IgD-negative memory B cell (primary cell): ENCODE measurements around the gene SH3GL1. TPM values are rescaled to one million over a fixed set of nuclear protein-coding genes. Genes with fewer than 3 reads are reported as not detected.

Experiments
- H3K27ac Mint-ChIP-seq, 3 donors: one replicate each; pipeline ENCODE4 v1.8.0; 2020 to 2022; ENCODE audit warnings: mild to moderate bottlenecking in 3 of 3, mixed read lengths in 3 of 3, moderate library complexity in 1 of 3
- H3K27me3 Mint-ChIP-seq: one replicate; pipeline ENCODE4 v1.8.0; 2021; ENCODE audit warnings: mixed read lengths
- H3K36me3 Mint-ChIP-seq: one replicate; pipeline ENCODE4 v1.8.0; 2020; ENCODE audit warnings: mild to moderate bottlenecking, mixed read lengths
- H3K4me1 Mint-ChIP-seq, 3 donors: one replicate each; pipeline ENCODE4 v1.8.0; 2020 to 2022; ENCODE audit warnings: mixed read lengths in 3 of 3, mild to moderate bottlenecking in 1 of 3
- H3K4me3 Mint-ChIP-seq, 4 donors: one replicate each; pipeline ENCODE4 v1.8.0; 2020 to 2022; ENCODE audit warnings: mild to moderate bottlenecking in 4 of 4, mixed read lengths in 4 of 4, moderate library complexity in 3 of 4
- H3K9me3 Mint-ChIP-seq, 3 donors: one replicate each; pipeline ENCODE4 v1.8.0; 2020 to 2021; ENCODE audit warnings: mixed read lengths in 3 of 3, mild to moderate bottlenecking in 1 of 3
- polyA plus RNA-seq: library from polyadenylated mRNA; unstranded; fragments of 300-500 nt; fragmentation: Illumina TruSeq; gene quantifications from one replicate; pipeline ENCODE4 v1.2.3, GENCODE V29; 2021

The SH3GL1 gene
- polyA plus RNA-seq, 1 donor from 2014 or later = 23.7 TPM

DNA sequence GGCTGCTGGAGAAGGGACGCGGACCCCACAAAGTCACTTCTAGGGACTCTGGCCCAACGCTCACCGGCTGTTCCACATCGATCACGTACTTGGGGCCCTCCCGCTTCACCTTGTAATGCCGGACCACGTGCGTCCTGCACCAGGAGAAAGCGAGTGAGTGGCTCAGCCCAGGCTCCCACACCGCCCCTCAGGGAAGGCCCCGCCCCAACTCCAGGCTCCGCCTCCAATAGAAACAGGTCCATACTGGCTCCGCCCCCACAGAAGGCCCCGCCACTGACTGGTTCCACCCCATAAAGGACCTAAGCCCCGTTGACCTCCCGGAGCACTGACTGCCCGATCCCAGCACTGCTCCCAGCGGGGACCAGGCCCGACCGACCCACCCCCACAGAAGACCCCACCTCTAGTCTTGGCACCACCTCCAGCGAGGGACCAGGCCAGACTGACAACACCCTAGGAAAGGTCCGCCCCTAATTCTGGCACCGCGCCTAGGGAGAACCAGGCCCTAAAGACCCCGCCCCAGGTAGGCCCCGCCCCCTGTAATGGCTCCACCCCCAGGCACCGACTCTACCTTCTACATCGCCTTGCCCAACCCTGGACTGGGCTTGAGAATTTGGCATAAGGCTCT lies 73.0 kb downstream of the SH3GL1 start:
- peak overlapping the region; percentile 16 to 89 (median 87) for H3K4me3 Mint-ChIP-seq
- H3K27me3 Mint-ChIP-seq = peaks cover 8% of the 10 kb centered on the region
- H3K27ac Mint-ChIP-seq = peak overlapping the region in 1 of 3 donors; percentile 96
- peaks cover 6 to 11% (median 11%) of the 10 kb centered on the region in 3 donors for H3K4me1 Mint-ChIP-seq
- H3K36me3 Mint-ChIP-seq = no peaks in the 10 kb centered on the region
- no peaks in the 10 kb centered on the region for H3K9me3 Mint-ChIP-seq

DNA sequence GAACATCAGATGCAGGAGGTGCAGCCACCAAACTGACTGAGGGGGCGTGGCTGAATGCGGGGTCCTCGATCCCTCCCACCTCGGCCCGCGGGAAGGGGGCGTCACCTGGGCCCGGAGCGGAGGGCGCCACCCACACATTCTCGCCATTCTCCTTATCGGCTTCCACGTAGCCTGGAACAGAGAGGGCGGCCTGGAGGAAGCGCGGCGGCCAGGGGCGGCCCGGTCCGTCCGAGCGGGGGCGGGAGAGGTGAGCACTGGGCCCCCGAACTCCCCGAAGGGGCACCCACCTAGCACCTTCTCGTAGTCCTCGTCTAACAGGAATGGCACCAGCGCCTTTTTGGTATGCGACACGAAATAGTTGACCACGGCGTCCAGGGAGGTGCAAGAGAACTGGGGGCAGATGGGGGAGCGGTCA lies 73.5 kb downstream of the SH3GL1 start:
- Mint-ChIP-seq H3K9me3 (no peaks in the 10 kb centered on the region), H3K27ac (peak overlapping the region in 1 of 3 donors; percentile 96), H3K4me1 (peaks cover 6 to 11% (median 11%) of the 10 kb centered on the region in 3 donors), H3K36me3 (no peaks in the 10 kb centered on the region), H3K27me3 (peaks cover 8% of the 10 kb centered on the region), H3K4me3 (peak overlapping the region; percentile 11 to 89 (median 71))

DNA sequence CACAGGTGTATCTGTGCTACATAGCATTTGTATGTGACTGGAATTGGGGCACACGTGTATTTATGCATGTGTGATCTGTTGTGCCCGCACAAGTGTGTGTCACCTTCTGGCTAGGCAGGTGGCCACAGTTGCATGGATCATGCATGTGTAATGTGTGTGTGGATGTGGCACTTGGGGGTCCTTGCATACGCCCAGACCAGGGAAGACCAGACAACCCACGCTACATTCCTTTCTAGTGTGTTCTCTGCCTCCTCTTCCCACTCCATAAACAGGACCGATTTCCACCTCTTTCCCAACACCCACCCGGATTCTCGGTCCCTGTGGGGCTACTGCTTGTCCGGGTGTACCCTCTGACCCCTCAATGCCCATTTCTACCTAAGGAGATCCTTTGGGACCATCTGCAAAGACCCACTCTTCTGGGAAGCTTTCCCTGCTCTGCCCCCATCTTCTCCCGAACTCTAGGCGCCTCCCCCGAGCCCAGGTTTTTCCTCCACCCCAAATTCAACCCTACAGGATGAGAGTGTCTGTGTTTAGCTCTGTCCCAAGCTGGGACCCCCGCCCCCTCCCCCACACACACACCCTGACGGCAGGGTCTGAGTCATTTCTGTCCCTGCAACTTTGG lies 74.0 kb downstream of the SH3GL1 start:
- peaks cover 8% of the 10 kb centered on the region for H3K27me3 Mint-ChIP-seq
- peaks cover 6 to 11% (median 11%) of the 10 kb centered on the region in 3 donors for H3K4me1 Mint-ChIP-seq
- peak overlapping the region in 3 of 4 donors; percentile 11 to 78 (median 55) for H3K4me3 Mint-ChIP-seq
- peak overlapping the region in 1 of 3 donors; percentile 19 for H3K27ac Mint-ChIP-seq
- no peaks in the 10 kb centered on the region for H3K9me3 Mint-ChIP-seq
- no peaks in the 10 kb centered on the region for H3K36me3 Mint-ChIP-seq

GRCh38 chr19:4324228-4324627 lies 76.1 kb downstream of the SH3GL1 start:
- Mint-ChIP-seq H3K4me3 (peak overlapping the region in 1 of 4 donors; percentile 17), H3K4me1 (peaks cover 6 to 11% (median 10%) of the 10 kb centered on the region in 3 donors), H3K36me3 (no peaks in the 10 kb centered on the region), H3K27ac (no peak overlapping the region), H3K9me3 (no peaks in the 10 kb centered on the region), H3K27me3 (peaks cover 8% of the 10 kb centered on the region)

GRCh38 chr19:4323692-4324091 lies 76.7 kb downstream of the SH3GL1 start:
- H3K27ac Mint-ChIP-seq = no peak overlapping the region
- H3K27me3 Mint-ChIP-seq = peaks cover 8% of the 10 kb centered on the region
- no peak overlapping the region for H3K4me3 Mint-ChIP-seq
- H3K36me3 Mint-ChIP-seq = no peaks in the 10 kb centered on the region
- peaks cover 6 to 10% (median 10%) of the 10 kb centered on the region in 3 donors for H3K4me1 Mint-ChIP-seq
- H3K9me3 Mint-ChIP-seq = no peaks in the 10 kb centered on the region

DNA sequence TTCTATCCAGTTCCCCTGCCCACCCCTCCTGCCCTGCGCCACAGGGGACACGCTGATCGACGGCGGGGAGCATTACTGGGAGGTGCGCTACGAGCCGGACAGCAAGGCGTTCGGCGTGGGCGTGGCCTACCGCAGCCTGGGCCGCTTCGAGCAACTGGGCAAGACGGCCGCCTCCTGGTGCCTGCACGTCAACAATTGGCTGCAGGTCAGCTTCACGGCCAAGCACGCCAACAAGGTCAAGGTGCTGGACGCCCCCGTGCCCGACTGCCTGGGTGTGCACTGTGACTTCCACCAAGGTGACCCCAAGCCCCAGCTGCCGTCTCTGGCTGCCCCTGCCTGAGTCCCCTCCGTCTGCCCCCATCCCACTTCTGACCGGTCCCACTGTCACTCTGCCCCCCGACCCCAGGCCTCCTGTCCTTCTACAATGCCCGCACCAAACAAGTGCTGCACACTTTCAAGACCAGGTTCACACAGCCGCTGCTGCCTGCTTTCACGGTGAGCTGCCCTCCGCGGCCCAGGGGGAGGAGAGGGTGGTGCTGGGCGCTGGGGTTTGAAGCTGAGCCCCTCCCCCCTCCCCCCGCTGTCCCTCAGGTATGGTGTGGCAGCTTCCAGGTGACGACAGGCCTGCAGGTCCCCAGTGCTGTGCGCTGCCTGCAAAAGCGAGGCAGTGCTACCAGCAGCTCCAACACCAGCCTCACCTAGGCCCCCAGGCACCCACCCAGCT lies 77.2 kb downstream of the SH3GL1 start:
- Mint-ChIP-seq H3K4me3 (peak overlapping the region in 1 of 4 donors; percentile 49), H3K27ac (no peak overlapping the region), H3K9me3 (no peaks in the 10 kb centered on the region), H3K27me3 (peaks cover 8% of the 10 kb centered on the region), H3K4me1 (peaks cover 5 to 10% (median 6%) of the 10 kb centered on the region in 3 donors), H3K36me3 (no peaks in the 10 kb centered on the region)

GRCh38 chr19:4320419-4320818 lies 79.9 kb downstream of the SH3GL1 start:
- H3K27ac Mint-ChIP-seq = no peak overlapping the region
- H3K27me3 Mint-ChIP-seq = no peaks in the 10 kb centered on the region
- no peaks in the 10 kb centered on the region for H3K9me3 Mint-ChIP-seq
- no peak overlapping the region for H3K4me3 Mint-ChIP-seq
- H3K36me3 Mint-ChIP-seq = no peaks in the 10 kb centered on the region
- H3K4me1 Mint-ChIP-seq = no peaks in the 10 kb centered on the region

DNA sequence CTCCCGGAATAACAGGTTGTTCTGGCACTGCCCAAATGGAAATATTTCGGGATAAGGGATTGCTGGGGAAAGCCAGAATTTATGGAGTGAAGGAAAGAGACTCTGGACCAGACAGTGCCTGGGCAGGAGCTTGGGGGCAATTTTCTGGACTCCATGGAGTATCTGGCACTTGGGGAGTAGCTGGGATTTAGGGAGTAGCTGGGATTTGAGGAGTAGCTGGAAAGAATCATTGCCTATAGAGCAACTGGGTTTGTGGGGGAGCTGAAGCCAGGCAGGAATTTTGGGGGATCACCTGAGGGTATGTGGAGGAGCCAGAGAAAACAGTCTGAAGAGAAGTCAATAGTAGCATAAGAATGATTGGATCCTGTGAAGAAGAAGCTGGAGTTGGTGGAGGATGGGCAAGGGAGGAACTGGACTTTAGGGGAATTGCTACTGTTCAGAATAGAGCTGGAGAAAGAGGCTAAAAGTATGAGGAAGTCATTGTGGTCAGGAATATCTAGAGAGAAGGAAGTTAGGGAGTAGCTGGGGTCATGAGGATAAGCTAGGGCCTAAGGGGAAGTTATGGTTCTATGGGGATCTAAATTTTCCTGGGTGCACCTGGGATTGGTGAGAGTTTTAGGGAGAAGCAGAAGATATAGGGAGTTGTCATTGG lies 81.2 kb downstream of the SH3GL1 start:
- no peaks in the 10 kb centered on the region for H3K27me3 Mint-ChIP-seq
- H3K4me3 Mint-ChIP-seq = no peak overlapping the region
- H3K4me1 Mint-ChIP-seq = no peaks in the 10 kb centered on the region
- no peak overlapping the region for H3K27ac Mint-ChIP-seq
- no peaks in the 10 kb centered on the region for H3K36me3 Mint-ChIP-seq
- no peaks in the 10 kb centered on the region for H3K9me3 Mint-ChIP-seq

- Mint-ChIP-seq H3K36me3 (no peaks in the 10 kb centered on the region), H3K4me1 (no peaks in the 10 kb centered on the region), H3K4me3 (peak overlapping the region in 1 of 4 donors; percentile 47), H3K9me3 (no peaks in the 10 kb centered on the region), H3K27me3 (no peaks in the 10 kb centered on the region), H3K27ac (no peak overlapping the region)
Measured at GRCh38 chr19:4318460-4318859, 81.9 kb downstream of the SH3GL1 start.

DNA sequence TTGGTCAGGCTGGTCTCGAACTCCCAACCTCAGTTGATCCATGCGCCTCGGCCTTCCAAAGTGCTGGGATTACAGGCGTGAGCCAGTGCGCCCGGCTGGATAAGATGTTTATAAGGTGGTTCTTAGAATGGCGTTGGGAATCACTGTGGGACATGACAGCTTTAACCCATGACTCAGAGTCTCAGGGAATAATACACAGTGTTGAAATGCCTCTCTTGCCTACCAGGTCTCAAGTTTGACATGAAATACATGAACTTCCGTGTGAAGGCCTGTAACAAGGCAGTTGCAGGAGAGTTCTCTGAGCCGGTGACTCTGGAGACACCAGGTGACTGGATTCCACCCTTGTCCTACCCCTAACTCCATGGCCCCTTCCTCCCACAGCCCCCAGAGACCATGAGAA lies 83.4 kb downstream of the SH3GL1 start:
- no peak overlapping the region for H3K27ac Mint-ChIP-seq
- no peaks in the 10 kb centered on the region for H3K9me3 Mint-ChIP-seq
- H3K36me3 Mint-ChIP-seq = no peaks in the 10 kb centered on the region
- no peak overlapping the region for H3K4me3 Mint-ChIP-seq
- H3K27me3 Mint-ChIP-seq = no peaks in the 10 kb centered on the region
- H3K4me1 Mint-ChIP-seq = no peaks in the 10 kb centered on the region

DNA sequence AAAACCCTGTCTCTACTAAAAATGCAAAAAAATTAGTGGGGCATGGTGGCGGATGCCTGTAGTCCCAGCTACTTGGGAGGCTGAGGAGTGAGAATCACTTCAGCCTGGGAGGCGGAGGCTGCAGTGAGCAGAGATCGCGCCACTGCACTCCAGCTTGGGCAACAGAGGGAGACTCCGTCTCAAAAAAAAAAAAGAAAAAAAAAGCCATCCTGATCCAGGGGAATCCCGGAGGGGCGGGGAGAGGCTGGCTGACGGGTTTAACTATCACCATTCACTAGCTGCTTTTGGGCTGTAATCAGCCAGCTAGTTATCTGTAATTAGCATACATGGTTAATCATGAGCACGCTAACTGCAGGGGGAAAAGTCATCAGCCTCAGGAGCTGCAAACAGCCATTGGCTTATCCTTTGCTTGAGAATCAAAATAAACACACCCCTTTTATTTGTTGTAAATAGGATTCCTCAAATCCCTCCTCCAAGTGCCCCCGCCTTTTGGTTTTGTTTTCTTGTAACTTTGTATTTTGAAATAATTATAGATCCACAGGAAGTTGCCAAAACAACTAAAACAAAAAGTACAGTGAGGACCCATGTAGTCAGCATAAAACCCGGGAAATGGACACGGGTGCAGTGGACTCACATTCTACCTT lies 86.4 kb downstream of the SH3GL1 start:
- H3K27me3 Mint-ChIP-seq = no peaks in the 10 kb centered on the region
- no peak overlapping the region for H3K4me3 Mint-ChIP-seq
- H3K36me3 Mint-ChIP-seq = no peaks in the 10 kb centered on the region
- no peaks in the 10 kb centered on the region for H3K9me3 Mint-ChIP-seq
- H3K27ac Mint-ChIP-seq = no peak overlapping the region
- no peaks in the 10 kb centered on the region for H3K4me1 Mint-ChIP-seq

Other genes starting within 250 kb of the SH3GL1 start
- gene CREB3L3, start 246.9 kb downstream of the SH3GL1 start, polyA plus RNA-seq = not detected
- gene SIRT6, start 218.0 kb downstream of the SH3GL1 start, polyA plus RNA-seq = 4.8 TPM
- not detected for gene ANKRD24, start 217.9 kb downstream of the SH3GL1 start, polyA plus RNA-seq
- gene EBI3, start 171.0 kb downstream of the SH3GL1 start, polyA plus RNA-seq = 24.2 TPM
- 45.6 TPM for gene YJU2, start 153.5 kb downstream of the SH3GL1 start, polyA plus RNA-seq
- gene SHD, start 121.3 kb downstream of the SH3GL1 start, polyA plus RNA-seq = not detected
- gene TMIGD2, start 98.2 kb downstream of the SH3GL1 start, polyA plus RNA-seq = 1.9 TPM
- 0.58 TPM for gene FSD1, start 95.9 kb downstream of the SH3GL1 start, polyA plus RNA-seq
- gene STAP2, start 61.7 kb downstream of the SH3GL1 start, polyA plus RNA-seq = not detected
- gene MPND, start 57.0 kb downstream of the SH3GL1 start, polyA plus RNA-seq = 9.7 TPM
- gene CHAF1A, start 2.1 kb upstream of the SH3GL1 start, polyA plus RNA-seq = 6.9 TPM
- gene UBXN6, start 57.2 kb upstream of the SH3GL1 start, polyA plus RNA-seq = 7.0 TPM
- gene HDGFL2, start 71.8 kb upstream of the SH3GL1 start, polyA plus RNA-seq = 31.9 TPM
- 0.15 TPM for gene PLIN4, start 117.9 kb upstream of the SH3GL1 start, polyA plus RNA-seq
- gene PLIN5, start 134.7 kb upstream of the SH3GL1 start, polyA plus RNA-seq = not detected
- gene LRG1, start 139.5 kb upstream of the SH3GL1 start, polyA plus RNA-seq = 0.81 TPM
- gene SEMA6B, start 159.1 kb upstream of the SH3GL1 start, polyA plus RNA-seq = not detected
- 18.4 TPM for gene TNFAIP8L1, start 239.0 kb upstream of the SH3GL1 start, polyA plus RNA-seq